22Rv1 (cell line): ENCODE data around the gene SH3RF3.

Experiments used
- H3K27ac ChIP-seq: fragments of 450-650 bp; 2 replicates; pipeline ENCODE4 v1.5.1; 2017
- CTCF ChIP-seq: fragments of 450-650 bp; IDR thresholded peaks from 2 replicates; pipeline ENCODE4 v1.5.1; 2017; ENCODE audit warnings: mild to moderate bottlenecking
- ZFX ChIP-seq: fragments of 450-650 bp; IDR thresholded peaks from 2 replicates; pipeline ENCODE4 v1.6.1; 2017; ENCODE audit warnings: antibody characterized with exemption, borderline replicate concordance

Gene SH3RF3

GRCh38 chr2:109392140-109392539 is 263.1 kb downstream of the SH3RF3 start:
- TF ChIP-seq ZFX (no peak), CTCF (no peak)
- no peak overlapping the region for H3K27ac ChIP-seq

- H3K27ac ChIP-seq: no peak overlapping the region
- TF ChIP-seq ZFX: no peak
Measured at GRCh38 chr2:109392816-109393661, 264.0 kb downstream of the SH3RF3 start.

GRCh38 chr2:109393662-109393972 is 264.6 kb downstream of the SH3RF3 start:
- no peak for TF ChIP-seq ZFX
- no peak for TF ChIP-seq CTCF
- H3K27ac ChIP-seq: no peak overlapping the region

GRCh38 chr2:109395494-109396201 is 266.6 kb downstream of the SH3RF3 start:
- H3K27ac ChIP-seq: no peak overlapping the region
- TF ChIP-seq CTCF (no peak), ZFX (no peak)

GRCh38 chr2:109396202-109397180 is 267.5 kb downstream of the SH3RF3 start:
- no peak overlapping the region for H3K27ac ChIP-seq

GRCh38 chr2:109397893-109398292 is 268.9 kb downstream of the SH3RF3 start:
- no peak for TF ChIP-seq CTCF
- TF ChIP-seq ZFX: no peak

More at GRCh38 chr2:109396202-109397180, 267.5 kb downstream of the SH3RF3 start:
- TF ChIP-seq CTCF: no peak
- TF ChIP-seq ZFX: no peak

GRCh38 chr2:109398366-109399015 is 269.5 kb downstream of the SH3RF3 start:
- no peak for TF ChIP-seq CTCF
- TF ChIP-seq ZFX: no peak
- H3K27ac ChIP-seq: no peak overlapping the region

More at GRCh38 chr2:109397893-109398292, 268.9 kb downstream of the SH3RF3 start:
- no peak overlapping the region for H3K27ac ChIP-seq
